ENCODE measurements around the gene DACT2.

DNA sequence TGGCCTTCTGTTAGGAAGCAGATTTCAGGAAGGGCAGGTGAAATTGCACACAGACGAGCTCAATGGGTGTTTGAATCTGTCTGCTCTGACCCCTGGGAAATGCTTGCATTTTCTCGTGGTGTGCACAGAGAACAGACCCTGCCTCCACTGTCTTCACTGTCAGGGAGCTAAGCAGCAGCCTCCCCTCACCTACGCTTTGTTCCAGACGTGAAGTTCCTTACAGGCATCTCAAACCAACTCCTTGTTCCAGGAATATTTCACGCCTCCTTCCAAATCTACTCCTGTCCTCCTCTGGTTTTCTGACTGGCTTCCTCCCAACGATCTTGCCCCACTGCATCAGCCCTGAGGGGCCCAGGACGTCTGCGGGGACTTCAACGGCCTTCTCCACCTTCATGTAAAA lies 13.7 kb downstream of the DACT2 start:
- TF ChIP-seq, protein P1, sequence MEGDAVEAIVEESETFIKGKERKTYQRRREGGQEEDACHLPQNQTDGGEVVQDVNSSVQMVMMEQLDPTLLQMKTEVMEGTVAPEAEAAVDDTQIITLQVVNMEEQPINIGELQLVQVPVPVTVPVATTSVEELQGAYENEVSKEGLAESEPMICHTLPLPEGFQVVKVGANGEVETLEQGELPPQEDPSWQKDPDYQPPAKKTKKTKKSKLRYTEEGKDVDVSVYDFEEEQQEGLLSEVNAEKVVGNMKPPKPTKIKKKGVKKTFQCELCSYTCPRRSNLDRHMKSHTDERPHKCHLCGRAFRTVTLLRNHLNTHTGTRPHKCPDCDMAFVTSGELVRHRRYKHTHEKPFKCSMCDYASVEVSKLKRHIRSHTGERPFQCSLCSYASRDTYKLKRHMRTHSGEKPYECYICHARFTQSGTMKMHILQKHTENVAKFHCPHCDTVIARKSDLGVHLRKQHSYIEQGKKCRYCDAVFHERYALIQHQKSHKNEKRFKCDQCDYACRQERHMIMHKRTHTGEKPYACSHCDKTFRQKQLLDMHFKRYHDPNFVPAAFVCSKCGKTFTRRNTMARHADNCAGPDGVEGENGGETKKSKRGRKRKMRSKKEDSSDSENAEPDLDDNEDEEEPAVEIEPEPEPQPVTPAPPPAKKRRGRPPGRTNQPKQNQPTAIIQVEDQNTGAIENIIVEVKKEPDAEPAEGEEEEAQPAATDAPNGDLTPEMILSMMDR (IDR thresholded peaks at IDR 0.05) = no peak
- no peak for TF ChIP-seq ZFX (IDR thresholded peaks at IDR 0.05; ENCODE audit: borderline replicate concordance)
